Calu3 (cell line): ENCODE data around the gene NOX4. TPM values are rescaled to one million over a fixed set of nuclear protein-coding genes. Genes with fewer than 3 reads are reported as not detected.

ENCODE experiments used
- Bru-seq: library from RNA; stranded (reverse); fragments of 400-500 nt; gene quantifications from one replicate; lab custom pipeline; 2021; lab: Mats Ljungman, UMichigan
- BruChase-seq, 2 experiments: library from RNA; stranded (reverse); fragments of 400-500 nt; gene quantifications; one replicate each; lab custom pipeline; 2021; lab: Mats Ljungman, UMichigan
- BruUV-seq: library from RNA; stranded (reverse); fragments of 400-500 nt; replicated peaks from 2 replicates; lab custom pipeline; 2021; lab: Mats Ljungman, UMichigan
- CTCF ChIA-PET: fragments of 300-600 bp; sonication (Branson Sonifier 250); formaldehyde crosslinking; loops from one replicate; lab custom pipeline; 2022; ENCODE audit warnings: antibody characterized with exemption; lab: Charles Lee
- DNase-seq: peaks from one replicate; pipeline ENCODE4 v3.0.0; 2022
- H3K27ac Mint-ChIP-seq: one replicate; pipeline ENCODE4 v1.8.0; 2022; ENCODE audit warnings: mixed read lengths; ENCODE audit not compliant: unreplicated experiment
- H3K27me3 Mint-ChIP-seq: one replicate; pipeline ENCODE4 v1.8.0; 2022; ENCODE audit warnings: mixed read lengths; ENCODE audit not compliant: unreplicated experiment
- H3K36me3 Mint-ChIP-seq: one replicate; pipeline ENCODE4 v1.8.0; 2022; ENCODE audit warnings: mild to moderate bottlenecking, moderate library complexity, mixed read lengths; ENCODE audit not compliant: insufficient read depth, unreplicated experiment
- H3K4me1 Mint-ChIP-seq: one replicate; pipeline ENCODE4 v1.8.0; 2022; ENCODE audit warnings: mild to moderate bottlenecking, low read depth, mixed read lengths; ENCODE audit not compliant: unreplicated experiment
- H3K4me3 Mint-ChIP-seq: one replicate; pipeline ENCODE4 v1.8.0; 2022; ENCODE audit warnings: mild to moderate bottlenecking, low read depth, moderate library complexity, mixed read lengths; ENCODE audit not compliant: unreplicated experiment
- H3K9me3 Mint-ChIP-seq: one replicate; pipeline ENCODE4 v1.8.0; 2022; ENCODE audit warnings: low read depth, mixed read lengths; ENCODE audit not compliant: unreplicated experiment
- intact Hi-C: fragments of 100-400 bp; cut with micrococcal nuclease; formaldehyde crosslinking; loops from one replicate; pipeline ENCODE4 v1.10.0; 2022; ENCODE audit not compliant: unreplicated experiment
- long read RNA-seq: library from polyadenylated mRNA; stranded (forward); transcript quantifications from one replicate; pipeline ENCODE4 v2.0.0, GENCODE V29; 2022
- total RNA-seq: library from RNA; stranded (reverse); gene quantifications from 2 replicates; pipeline ENCODE4 v1.2.3, GENCODE V29; 2022
- TF ChIP-seq, protein P1 (sequence below): fragments of 200-600 bp; IDR thresholded peaks from one replicate; pipeline ENCODE4 v1.8.0; 2022; ENCODE audit warnings: antibody characterized with exemption; ENCODE audit not compliant: unreplicated experiment

NOX4 gene
- total RNA-seq (not detected in 2 replicates), Bru-seq, nascent RNA (percentile 1 among the genes with signal in this experiment), BruChase-seq, experiment 1, labeled RNA remaining after a 6-hour chase (not detected), BruChase-seq, experiment 2, labeled RNA remaining after a 2-hour chase (not detected)
- long read RNA-seq, result 0 reads

DNA sequence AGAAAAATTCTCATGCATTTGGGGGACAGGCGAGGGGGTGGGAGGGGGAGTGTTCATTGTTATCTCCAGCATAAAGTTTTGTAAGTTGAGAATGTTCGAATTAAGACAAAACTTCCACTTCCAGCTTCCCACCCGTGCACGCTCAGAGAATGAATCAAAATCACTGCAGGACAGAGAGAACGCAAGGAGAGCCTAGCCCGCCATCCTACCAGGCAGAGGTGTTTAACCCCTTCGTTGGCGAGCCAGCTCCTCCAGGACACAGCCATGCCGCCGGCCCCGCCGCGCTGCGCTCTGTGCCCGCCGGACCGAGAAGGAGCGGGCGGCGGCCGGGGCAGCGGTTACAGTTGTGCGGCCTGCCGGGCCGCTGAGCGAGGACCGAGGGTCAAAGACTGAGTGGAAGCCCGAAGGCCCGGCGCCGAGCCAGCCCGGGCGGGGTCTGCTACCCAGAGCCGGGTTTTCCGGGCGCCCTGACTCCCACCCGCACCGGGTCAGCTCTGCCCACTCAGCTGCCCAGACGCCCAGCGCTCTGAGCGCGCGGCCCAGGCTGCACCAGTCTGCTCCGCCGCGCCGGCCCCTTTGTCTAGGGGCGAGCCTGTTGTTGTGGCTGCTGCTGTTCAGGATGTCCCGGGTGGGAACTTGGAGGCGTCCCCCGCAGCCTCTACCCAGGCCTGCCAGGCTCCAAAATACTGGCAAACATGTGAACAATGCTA lies at the start of gene NOX4:
NOX4 (minus strand) TSS at position 395 of the 710 bp plus-strand sequence; CDS start at position 266, 129 bp downstream.
- no peak within 1 kb of the TSS for H3K4me3 Mint-ChIP-seq
- H3K4me1 Mint-ChIP-seq, result no peaks in the 10 kb centered on the region
- intact Hi-C loops, result no loop called here
- no peak for DNase-seq
- H3K27ac Mint-ChIP-seq, result no peak within 1 kb of the TSS
- no peaks in the 10 kb centered on the region for H3K9me3 Mint-ChIP-seq
- TF ChIP-seq, protein P1, sequence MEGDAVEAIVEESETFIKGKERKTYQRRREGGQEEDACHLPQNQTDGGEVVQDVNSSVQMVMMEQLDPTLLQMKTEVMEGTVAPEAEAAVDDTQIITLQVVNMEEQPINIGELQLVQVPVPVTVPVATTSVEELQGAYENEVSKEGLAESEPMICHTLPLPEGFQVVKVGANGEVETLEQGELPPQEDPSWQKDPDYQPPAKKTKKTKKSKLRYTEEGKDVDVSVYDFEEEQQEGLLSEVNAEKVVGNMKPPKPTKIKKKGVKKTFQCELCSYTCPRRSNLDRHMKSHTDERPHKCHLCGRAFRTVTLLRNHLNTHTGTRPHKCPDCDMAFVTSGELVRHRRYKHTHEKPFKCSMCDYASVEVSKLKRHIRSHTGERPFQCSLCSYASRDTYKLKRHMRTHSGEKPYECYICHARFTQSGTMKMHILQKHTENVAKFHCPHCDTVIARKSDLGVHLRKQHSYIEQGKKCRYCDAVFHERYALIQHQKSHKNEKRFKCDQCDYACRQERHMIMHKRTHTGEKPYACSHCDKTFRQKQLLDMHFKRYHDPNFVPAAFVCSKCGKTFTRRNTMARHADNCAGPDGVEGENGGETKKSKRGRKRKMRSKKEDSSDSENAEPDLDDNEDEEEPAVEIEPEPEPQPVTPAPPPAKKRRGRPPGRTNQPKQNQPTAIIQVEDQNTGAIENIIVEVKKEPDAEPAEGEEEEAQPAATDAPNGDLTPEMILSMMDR, result no peak
- H3K27me3 Mint-ChIP-seq, result no peaks in the 10 kb centered on the region
- BruUV-seq, result no TSS peak
- CTCF ChIA-PET, result interaction anchor here (0.7 kb wide), 1 partner anchor 300 kb away, joined by 4 read pairs; no protein-coding TSS in a partner anchor
- no peaks in the 10 kb centered on the region for H3K36me3 Mint-ChIP-seq

DNA sequence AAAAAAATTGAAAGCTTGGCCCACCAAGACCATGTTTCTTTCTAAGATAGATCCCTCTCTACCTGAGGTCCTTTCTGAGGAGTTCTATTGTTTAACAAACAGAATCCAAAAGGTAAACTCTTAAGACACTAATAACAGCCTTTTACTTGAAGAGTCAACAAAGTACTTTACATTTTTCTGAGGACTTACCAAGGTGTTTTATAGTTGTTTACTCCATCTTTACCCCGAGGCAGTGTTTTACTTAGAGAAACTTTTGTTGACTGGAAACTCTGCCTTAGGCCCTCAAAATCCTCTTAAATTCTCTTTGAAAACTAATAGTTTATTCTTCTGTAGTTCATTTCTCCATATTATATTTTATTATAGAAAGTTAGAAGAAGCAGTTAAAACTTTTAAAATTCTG lies 49.7 kb upstream of the NOX4 start:
- no TSS peak for BruUV-seq
- no peak for DNase-seq
- no peak overlapping the region for H3K27ac Mint-ChIP-seq
- intact Hi-C loops, result no loop called here
- no peaks in the 10 kb centered on the region for H3K27me3 Mint-ChIP-seq
- H3K36me3 Mint-ChIP-seq, result no peaks in the 10 kb centered on the region
- H3K4me3 Mint-ChIP-seq, result no peak overlapping the region
- CTCF ChIA-PET, result no interaction called here
- TF ChIP-seq, protein P1, result no peak
- no peaks in the 10 kb centered on the region for H3K4me1 Mint-ChIP-seq
- peaks cover 3% of the 10 kb centered on the region for H3K9me3 Mint-ChIP-seq

DNA sequence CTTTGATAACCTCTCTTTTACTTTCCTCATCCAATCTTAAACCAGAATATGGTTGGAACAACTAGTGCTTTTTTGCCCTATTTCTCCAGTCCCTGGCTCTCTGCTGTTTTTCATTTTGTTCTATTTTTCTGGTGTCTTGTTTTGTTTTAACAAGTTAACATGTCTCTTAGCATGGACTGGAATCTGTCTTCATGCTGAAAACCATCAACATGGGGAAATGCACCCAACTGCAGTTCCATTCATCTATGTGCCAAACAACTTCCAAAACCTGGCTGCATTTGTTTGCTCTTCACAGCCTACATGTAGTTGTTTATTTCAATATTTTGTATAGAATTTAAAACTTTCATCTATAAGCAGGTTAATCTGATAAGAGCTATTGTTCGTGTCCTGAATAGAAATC lies 46.8 kb upstream of the NOX4 start:
- CTCF ChIA-PET, result no interaction called here
- Mint-ChIP-seq H3K36me3 (no peaks in the 10 kb centered on the region), H3K4me1 (no peaks in the 10 kb centered on the region), H3K27me3 (no peaks in the 10 kb centered on the region), H3K4me3 (no peak overlapping the region), H3K9me3 (peaks cover 3% of the 10 kb centered on the region), H3K27ac (no peak overlapping the region)
- intact Hi-C loops, result no loop called here
- no TSS peak for BruUV-seq
- DNase-seq, result no peak
- TF ChIP-seq, protein P1, result no peak

DNA sequence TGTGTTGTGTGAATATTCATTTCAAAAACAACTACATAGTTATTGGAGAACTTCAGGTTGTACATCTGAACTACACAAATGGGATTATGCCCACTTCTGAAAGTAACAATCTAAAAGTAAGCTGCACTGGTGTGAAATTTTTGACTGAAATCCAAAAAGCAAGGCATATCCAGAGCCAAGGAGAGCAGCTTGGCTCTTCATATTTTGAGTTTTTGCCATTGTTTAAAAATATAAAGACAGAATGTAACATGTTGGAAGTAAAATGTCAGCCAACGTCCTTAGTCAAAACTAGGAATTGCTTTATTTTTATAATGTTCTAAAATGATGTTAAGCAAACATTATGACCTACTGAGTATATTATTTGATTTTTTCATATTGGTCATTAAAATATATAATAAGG lies 45.8 kb upstream of the NOX4 start:
- no peaks in the 10 kb centered on the region for H3K36me3 Mint-ChIP-seq
- no peaks in the 10 kb centered on the region for H3K4me1 Mint-ChIP-seq
- DNase-seq, result no peak
- peaks cover 3% of the 10 kb centered on the region for H3K9me3 Mint-ChIP-seq
- CTCF ChIA-PET, result no interaction called here
- H3K27ac Mint-ChIP-seq, result no peak overlapping the region
- H3K4me3 Mint-ChIP-seq, result no peak overlapping the region
- BruUV-seq, result no TSS peak
- TF ChIP-seq, protein P1, result no peak
- no peaks in the 10 kb centered on the region for H3K27me3 Mint-ChIP-seq
- intact Hi-C loops, result no loop called here
